HepG2 (cell line): Measurements from ENCODE around the gene DMKN. TPM values are rescaled to one million over a fixed set of nuclear protein-coding genes. Genes with fewer than 3 reads are reported as not detected.

ENCODE experiments used
- ATAC-seq: fragments of 200-7000 bp; cut with Tn5 transposase; 3 replicates; pipeline ENCODE4 v1.9.1; 2020; ENCODE audit warnings: mild to moderate bottlenecking, moderate library complexity
- BruUV-seq: library from RNA; stranded (reverse); fragments of 400-500 nt; replicated peaks from 2 replicates; lab custom pipeline; 2021; lab: Mats Ljungman, UMichigan
- CTCF ChIA-PET: fragments of 300-600 bp; formaldehyde crosslinking; extraction: SDS; loops from one replicate; lab custom pipeline; 2021; ENCODE audit warnings: low total read pairs, inconsistent platforms, low intra/inter-chr PET ratio; lab: Yijun Ruan, JAX
- POLR2A ChIA-PET: fragments of 350-600 bp; sonication (Branson Sonifier 250); formaldehyde crosslinking; loops from one replicate; lab custom pipeline; 2020; ENCODE audit warnings: antibody characterized with exemption, inconsistent platforms; lab: Yijun Ruan, JAX
- DNase-seq: peaks from one replicate; pipeline ENCODE4 v3.0.0-alpha.2; 2015; ENCODE audit warnings: low spot score
- FAIRE-seq: peaks from 3 replicates; lab custom pipeline; 2011; peaks lifted over from hg19 to GRCh38; lab: Jason Lieb, UNC
- H2AFZ ChIP-seq: one replicate; pipeline ENCODE4 v1.6.1; 2011; ENCODE audit warnings: low read length, inconsistent platforms
- H3K27ac ChIP-seq: fragments of 300-600 bp; 3 replicates; pipeline ENCODE4 v1.8.0; 2011; ENCODE audit warnings: mixed run types, mild to moderate bottlenecking, mixed read lengths, low read length, inconsistent platforms; ENCODE audit not compliant: insufficient read depth; ENCODE audit errors: extremely low read length
- H3K27me3 ChIP-seq, 2 experiments: fragments of 200-600 bp in 1 of 2; 2 replicates in 1 of 2; 3 replicates in 1 of 2; pipeline versions ENCODE4 v1.6.0 to v1.8.0; 2011; ENCODE audit warnings: low read length in 2 of 2, mild to moderate bottlenecking in 2 of 2, moderate library complexity in 2 of 2, inconsistent platforms in 1 of 2; ENCODE audit not compliant: insufficient read depth in 2 of 2, control insufficient read depth in 1 of 2
- H3K36me3 ChIP-seq, 2 experiments: fragments of 200-600 bp in 1 of 2; replicated peaks in 1 of 2; 2 replicates in 1 of 2; 3 replicates in 1 of 2; pipeline versions ENCODE4 v1.5.1 to v1.8.0; 2011; ENCODE audit warnings: low read length in 2 of 2, inconsistent platforms in 1 of 2; ENCODE audit not compliant: insufficient read depth in 2 of 2, control insufficient read depth in 1 of 2
- H3K4me1 ChIP-seq: 2 replicates; pipeline ENCODE4 v1.5.1; 2012; ENCODE audit warnings: low read length, inconsistent platforms; ENCODE audit not compliant: insufficient read depth
- H3K4me2 ChIP-seq: 2 replicates; pipeline ENCODE4 v1.6.0; 2011; ENCODE audit warnings: low read depth, low read length, inconsistent platforms
- H3K4me3 ChIP-seq, 3 experiments: fragments of 200-600 bp in 1 of 3; sonication (generic), shearing (Covaris generic) in 1 of 3; replicated peaks in 1 of 3; 2 replicates each; pipeline ENCODE4 v1.5.1; 2011 to 2016; ENCODE audit warnings: low read length in 3 of 3, inconsistent platforms in 2 of 3, low read depth in 2 of 3, mild to moderate bottlenecking in 2 of 3, control low read depth in 1 of 3, mixed read lengths in 1 of 3; ENCODE audit not compliant: insufficient read depth in 1 of 3
- H3K79me2 ChIP-seq: one replicate; pipeline ENCODE4 v1.6.1; 2011; ENCODE audit warnings: low read length, inconsistent platforms; ENCODE audit not compliant: insufficient read depth
- H3K9ac ChIP-seq: 2 replicates; pipeline ENCODE4 v1.6.0; 2011; ENCODE audit warnings: mild to moderate bottlenecking, low read depth, low read length, inconsistent platforms; ENCODE audit not compliant: insufficient read depth
- H3K9me3 ChIP-seq: 2 replicates; pipeline ENCODE4 v1.5.1; 2012; ENCODE audit warnings: mild to moderate bottlenecking, low read length
- H4K20me1 ChIP-seq: 2 replicates; pipeline ENCODE4 v1.6.0; 2011; ENCODE audit warnings: inconsistent platforms, mild to moderate bottlenecking, low read length, moderate library complexity; ENCODE audit not compliant: insufficient read depth
- HNF4G ChIP-seq, 2 experiments: sonication (generic) in 1 of 2; formaldehyde crosslinking in 1 of 2; IDR thresholded peaks; 2 replicates each; pipeline versions ENCODE4 v1.4.0 to v1.6.1; 2011 to 2020; ENCODE audit warnings: borderline replicate concordance in 2 of 2, low read depth in 2 of 2, mild to moderate bottlenecking in 2 of 2, low read length in 1 of 2, missing genetic modification reagents in 1 of 2, moderate library complexity in 1 of 2
- HOXA7 ChIP-seq: sonication (generic); formaldehyde crosslinking; IDR thresholded peaks from 2 replicates; pipeline ENCODE4 v1.8.1; 2022; ENCODE audit warnings: mild to moderate bottlenecking, missing genetic modification reagents, moderate library complexity
- PBX2 ChIP-seq: IDR thresholded peaks from 2 replicates; pipeline ENCODE4 v1.6.1; 2016; ENCODE audit warnings: control low read depth
- PLSCR1 ChIP-seq: sonication (generic); formaldehyde crosslinking; IDR thresholded peaks from 2 replicates; pipeline ENCODE4 v1.5.0; 2020; ENCODE audit warnings: missing genetic modification reagents, mild to moderate bottlenecking, borderline replicate concordance
- PPARG ChIP-seq: conservative IDR thresholded peaks from 2 replicates; pipeline ENCODE4 v1.6.1; 2016; ENCODE audit warnings: missing biosample characterization, missing genetic modification reagents
- PRDM4 ChIP-seq: sonication (generic); formaldehyde crosslinking; IDR thresholded peaks from 2 replicates; pipeline ENCODE4 v1.9.0; 2021; ENCODE audit warnings: missing genetic modification reagents, borderline replicate concordance
- SMAD1 ChIP-seq: sonication (generic); formaldehyde crosslinking; IDR thresholded peaks from 2 replicates; pipeline ENCODE4 v1.4.0; 2020; ENCODE audit warnings: missing genetic modification reagents, low read depth, mild to moderate bottlenecking, borderline replicate concordance
- TCF12 ChIP-seq, 2 experiments: fragments of 450-650 bp in 1 of 2; sonication (generic) in 1 of 2; formaldehyde crosslinking in 1 of 2; IDR thresholded peaks; 2 replicates each; pipeline versions ENCODE4 v1.6.1 to v1.8.0; 2017 to 2022; ENCODE audit warnings: antibody characterized with exemption in 1 of 2, mild to moderate bottlenecking in 1 of 2, missing genetic modification reagents in 1 of 2, moderate library complexity in 1 of 2
- ZBTB21 ChIP-seq: sonication (generic); formaldehyde crosslinking; IDR thresholded peaks from 2 replicates; pipeline ENCODE4 v1.4.0; 2020; ENCODE audit warnings: missing genetic modification reagents
- ZC3H13 ChIP-seq: sonication (generic); formaldehyde crosslinking; IDR thresholded peaks from 2 replicates; pipeline ENCODE4 v1.8.1; 2023; ENCODE audit warnings: mild to moderate bottlenecking, missing genetic modification reagents, moderate library complexity
- ZEB1 ChIP-seq: IDR thresholded peaks from 2 replicates; pipeline ENCODE4 v1.6.1; 2012; ENCODE audit warnings: mild to moderate bottlenecking, low read depth, inconsistent platforms; ENCODE audit not compliant: insufficient replicate concordance
- ZFP37 ChIP-seq: sonication (generic); formaldehyde crosslinking; IDR thresholded peaks from 2 replicates; pipeline ENCODE4 v1.4.0; 2020; ENCODE audit warnings: missing genetic modification reagents, borderline replicate concordance
- ZNF101 ChIP-seq: sonication (generic); formaldehyde crosslinking; IDR thresholded peaks from 2 replicates; pipeline ENCODE4 v1.4.0; 2020; ENCODE audit warnings: mild to moderate bottlenecking, low read depth, missing genetic modification reagents, borderline replicate concordance
- ZNF609 ChIP-seq: sonication (generic); formaldehyde crosslinking; IDR thresholded peaks from 2 replicates; pipeline ENCODE4 v1.4.0; 2020; ENCODE audit warnings: mild to moderate bottlenecking, missing genetic modification reagents, borderline replicate concordance
- ZNF619 ChIP-seq: sonication (generic); formaldehyde crosslinking; IDR thresholded peaks from 2 replicates; pipeline ENCODE4 v1.4.0; 2020; ENCODE audit warnings: mild to moderate bottlenecking, missing genetic modification reagents
- WGBS: methylation state at CpG from one replicate; pipeline ENCODE4 v1.1.6; 2017; ENCODE audit warnings: low lambda C conversion rate; 5-methylcytosine and 5-hydroxymethylcytosine counted together
- in situ Hi-C: cut with HindIII; loops from 2 replicates; pipeline ENCODE4 v1.10.0; 2017; ENCODE audit warnings: low pct_unique_long_range_greater_than_20kb; ENCODE audit not compliant: extremely low pct_ligation_motif_present
- intact Hi-C: fragments of 100-400 bp; cut with micrococcal nuclease; formaldehyde crosslinking; loops from one replicate; pipeline ENCODE4 v1.10.0; 2022; ENCODE audit not compliant: unreplicated experiment
- polyA plus RNA-seq, 8 experiments: library from polyadenylated mRNA; depleted of rRNA in 3 of 8; stranded (reverse) in 7 of 8; unstranded in 1 of 8; fragments of >200 nt; fragmentation: Illumina TruSeq in 4 of 8; extraction: Trizol in 4 of 8; gene quantifications; 2 replicates each; pipeline versions ENCODE4 v1.2.1 to v1.2.3, GENCODE V29; 2011 to 2016; ENCODE audit warnings: low read depth in 4 of 8, missing spikeins in 1 of 8, mixed read lengths in 1 of 8; ENCODE audit not compliant: insufficient read depth in 1 of 8
- total RNA-seq, 5 experiments: library from RNA; depleted of rRNA; stranded (reverse); fragments of >200 nt; fragmentation: Illumina TruSeq; extraction: Trizol; gene quantifications; 2 replicates each; pipeline ENCODE4 v1.2.3, GENCODE V29; 2016; ENCODE audit warnings: low read depth in 1 of 5

The DMKN gene
- total and polyA plus RNA-seq, 2 of the 13 experiments (the other 11 are each of a cell fraction or from before 2014, with no cell fraction given) = 50.8 to 57.1 TPM

- H3K4me3 ChIP-seq = no peak overlapping the region
- BruUV-seq = no TSS peak
- no peak overlapping the region for H3K27ac ChIP-seq
- intact Hi-C loops = no loop called here
- FAIRE-seq = no peak
- H3K79me2 ChIP-seq = no peaks in the 10 kb centered on the region
- H4K20me1 ChIP-seq = no peaks in the 10 kb centered on the region
- ChIA-PET CTCF (no interaction called here), POLR2A (no interaction called here)
- no peak overlapping the region for H3K9ac ChIP-seq
- H3K9me3 ChIP-seq = no peaks in the 10 kb centered on the region
- no peak for ATAC-seq
- no peaks in the 10 kb centered on the region for H3K36me3 ChIP-seq
- no peak overlapping the region for H3K4me2 ChIP-seq
- H2AFZ ChIP-seq = no peak overlapping the region
- in situ Hi-C loops = no loop called here
- 88% methylated on average over 16 of the region's 16 CpGs for WGBS
- H3K4me1 ChIP-seq = peaks cover 40% of the 10 kb centered on the region
- no peaks in the 10 kb centered on the region for H3K27me3 ChIP-seq
- no peak for DNase-seq
- TF ChIP-seq SMAD1 (CRISPR knock-in tag) = no peak
- no peak for TF ChIP-seq PPARG (CRISPR knock-in tag)
- no peak for TF ChIP-seq PBX2 (CRISPR knock-in tag)
- TF ChIP-seq ZC3H13 (CRISPR knock-in tag) = no peak
- TF ChIP-seq TCF12 (IDR thresholded peaks at IDR 0.05) = no peak
- TF ChIP-seq TCF12 (CRISPR knock-in tag; IDR thresholded peaks at IDR 0.05) = no peak
- no peak for TF ChIP-seq ZFP37 (CRISPR knock-in tag)
- no peak for TF ChIP-seq HOXA7 (CRISPR knock-in tag)
- TF ChIP-seq ZEB1 = no peak
- no peak for TF ChIP-seq PLSCR1 (CRISPR knock-in tag)
- TF ChIP-seq ZBTB21 (CRISPR knock-in tag) = no peak
- no peak for TF ChIP-seq ZNF101 (CRISPR knock-in tag)
- no peak for TF ChIP-seq ZNF619 (CRISPR knock-in tag)
- TF ChIP-seq HNF4G (IDR thresholded peaks at IDR 0.05; ENCODE audit: borderline replicate concordance, low read depth, low read length) = no peak
- TF ChIP-seq HNF4G (CRISPR knock-in tag; IDR thresholded peaks at IDR 0.05; ENCODE audit: borderline replicate concordance, low read depth) = no peak
- TF ChIP-seq PRDM4 = no peak
- TF ChIP-seq ZNF609 (CRISPR knock-in tag) = no peak
These were observed 24.8 kb downstream of the DMKN start for GRCh38 chr19:35488677-35489076.
